T-helper 9 cell (primary cell): ENCODE results near the gene CTSF.

Experiments used
- DNase-seq: peaks from one replicate; pipeline ENCODE4 v3.0.0-alpha.2; 2020

The CTSF gene

DNA sequence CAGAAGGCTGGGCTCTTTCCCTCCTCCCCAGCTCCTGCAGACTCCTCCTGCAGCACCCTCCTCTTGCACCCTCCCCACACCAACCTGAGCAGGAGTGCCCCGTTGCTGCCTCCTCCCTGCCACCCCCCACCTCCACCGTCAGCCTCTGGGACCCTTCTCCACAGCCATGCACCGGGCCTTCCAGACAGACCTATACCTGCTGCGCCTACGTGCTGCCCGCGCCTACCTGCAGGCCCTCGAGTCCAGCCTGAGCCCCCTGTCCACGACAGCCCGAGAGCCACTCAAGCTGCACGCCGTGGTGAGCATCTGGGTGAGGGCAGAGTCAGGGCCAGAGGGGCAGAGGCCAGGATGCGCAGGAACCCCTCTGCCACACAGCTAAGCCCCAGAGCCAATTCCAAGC is 38.8 kb downstream of the CTSF start:
- no peak for DNase-seq

DNA sequence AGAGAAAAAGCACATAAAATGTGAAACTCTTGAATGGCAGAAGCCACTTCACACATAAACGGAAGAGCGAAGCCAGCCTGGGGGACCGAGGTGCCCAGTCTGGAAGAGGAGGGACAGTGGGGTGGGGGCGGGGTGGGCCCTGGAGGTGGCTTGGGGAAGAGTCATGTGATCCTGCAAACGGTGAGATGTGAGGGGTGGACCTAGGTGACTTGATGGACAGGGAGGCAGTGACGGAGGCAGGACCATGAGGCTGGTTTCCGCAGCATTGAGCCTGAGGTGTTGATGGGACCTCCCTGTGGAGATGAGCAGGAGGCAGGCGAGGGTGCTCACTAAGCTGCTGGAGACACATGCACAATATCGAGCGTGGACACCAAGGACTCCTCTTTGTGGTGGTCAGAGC is 39.3 kb downstream of the CTSF start:
- DNase-seq = no peak

DNA sequence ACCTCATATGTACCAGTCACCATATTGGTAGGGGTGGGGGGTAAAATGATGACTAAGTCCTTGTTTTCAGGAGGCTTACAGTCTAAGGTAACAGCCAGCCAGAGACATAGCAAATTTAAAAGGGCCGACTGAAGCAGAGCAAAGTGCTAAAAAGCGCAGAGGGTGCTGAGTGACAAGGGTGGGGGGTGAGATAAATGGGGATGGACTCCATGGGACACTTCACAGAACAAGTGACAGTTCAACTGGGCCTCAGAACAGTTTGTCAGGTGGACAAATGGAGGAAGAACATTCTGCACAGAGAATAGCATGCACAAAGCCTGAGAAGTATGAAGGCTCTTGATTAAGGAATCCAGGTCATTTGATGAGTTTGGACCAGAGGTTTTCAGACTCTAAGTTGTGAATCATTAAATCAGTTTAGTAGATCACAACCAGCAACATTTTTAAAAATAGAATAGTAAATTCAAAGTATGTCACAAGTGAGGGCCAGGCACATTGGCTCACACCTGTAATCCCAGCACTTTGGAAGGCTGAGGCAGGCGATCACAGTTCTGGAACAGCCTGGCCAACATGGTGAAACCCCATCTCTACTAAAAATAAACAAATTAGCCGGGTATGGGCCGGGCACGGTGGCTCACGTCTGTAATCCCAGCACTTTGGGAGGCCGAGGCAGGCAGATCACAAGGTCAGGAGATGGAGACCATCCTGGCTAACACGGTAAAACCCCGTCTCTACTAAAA is 43.9 kb downstream of the CTSF start:
- DNase-seq = no peak

DNA sequence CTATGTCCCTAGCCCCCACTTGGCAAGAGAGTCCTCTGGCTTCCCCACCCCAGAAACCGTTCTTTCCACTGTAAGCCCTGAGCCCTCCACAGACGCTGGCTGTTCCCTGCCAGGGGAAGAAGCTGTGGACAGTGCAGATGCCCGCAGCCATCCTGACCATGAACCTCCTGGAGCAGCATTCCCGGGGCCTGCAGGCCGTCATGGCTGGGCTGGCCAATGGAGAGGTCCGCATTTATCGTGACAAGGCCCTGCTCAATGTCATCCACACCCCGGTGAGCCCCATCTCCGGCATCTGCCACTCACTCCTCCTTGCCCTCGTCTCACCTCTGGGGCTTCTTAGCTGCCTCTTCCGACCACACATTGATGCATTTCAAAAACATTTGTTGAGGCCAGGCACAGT is 44.8 kb downstream of the CTSF start:
- no peak for DNase-seq
